GM19240 (cell line): Measurements from ENCODE around the gene PRR15L.
"Not testable (repeated sequence)": the region's sequence is repeated elsewhere in the genome, so short reads cannot be mapped to it uniquely, and the experiment has no call there.

ENCODE experiments used
- DNase-seq: peaks from one replicate; pipeline ENCODE4 v3.0.0; 2011; ENCODE audit warnings: low spot score; ENCODE audit not compliant: insufficient read length

The PRR15L gene

GRCh38 chr17:47937941-47938340 lies 19.7 kb downstream of the PRR15L start:
- DNase-seq: no peak

GRCh38 chr17:47935961-47936360 lies 21.7 kb downstream of the PRR15L start:
- no peak for DNase-seq

- not testable (repeated sequence) for DNase-seq
Observed at GRCh38 chr17:47935468-47935867, 22.2 kb downstream of the PRR15L start.

- no peak for DNase-seq
Observed at GRCh38 chr17:47934856-47935255, 22.8 kb downstream of the PRR15L start.

GRCh38 chr17:47931848-47932247 lies 25.8 kb downstream of the PRR15L start:
- DNase-seq: no peak

- no peak for DNase-seq
Observed at GRCh38 chr17:47929218-47930000, 28.3 kb downstream of the PRR15L start.

- no peak for DNase-seq
Observed at GRCh38 chr17:47928415-47928814, 29.3 kb downstream of the PRR15L start.

- DNase-seq: no peak
Observed at GRCh38 chr17:47927821-47928400, 29.8 kb downstream of the PRR15L start.

- no peak for DNase-seq
Observed at GRCh38 chr17:47925678-47925988, 32.0 kb downstream of the PRR15L start.

- no peak for DNase-seq
Observed at GRCh38 chr17:47924785-47925677, 32.7 kb downstream of the PRR15L start.

- not testable (repeated sequence) for DNase-seq
Observed at GRCh38 chr17:47919889-47920288, 37.8 kb downstream of the PRR15L start.

GRCh38 chr17:47918991-47919390 lies 38.7 kb downstream of the PRR15L start:
- no peak for DNase-seq

GRCh38 chr17:47918006-47918405 lies 39.7 kb downstream of the PRR15L start:
- DNase-seq: no peak

- no peak for DNase-seq
Observed at GRCh38 chr17:47917581-47917980, 40.1 kb downstream of the PRR15L start.

- no peak for DNase-seq
Observed at GRCh38 chr17:47916489-47917208, 41.0 kb downstream of the PRR15L start.

- no peak for DNase-seq
Observed at GRCh38 chr17:47915776-47916398, 41.8 kb downstream of the PRR15L start.

- DNase-seq: no peak
Observed at GRCh38 chr17:47914306-47914948, 43.3 kb downstream of the PRR15L start.

- no peak for DNase-seq
Observed at GRCh38 chr17:47913050-47913449, 44.6 kb downstream of the PRR15L start.

- DNase-seq: no peak
Observed at GRCh38 chr17:47907932-47908562, 49.6 kb downstream of the PRR15L start.

- no peak for DNase-seq
Observed at GRCh38 chr17:47906443-47906842, 51.2 kb downstream of the PRR15L start.
